Measurements from ENCODE around the gene DOCK2. TPM values are rescaled to one million over a fixed set of nuclear protein-coding genes. Genes with fewer than 3 reads are reported as not detected.
"Not testable (repeated sequence)": the region's sequence is repeated elsewhere in the genome, so short reads cannot be mapped to it uniquely, and the experiment has no call there.

Gene DOCK2
- total RNA-seq, 5 donors from 2014 or later (not counting 1 experiment from before 2014, with no cell fraction given), result 168 to 303 (median 197) TPM

DNA sequence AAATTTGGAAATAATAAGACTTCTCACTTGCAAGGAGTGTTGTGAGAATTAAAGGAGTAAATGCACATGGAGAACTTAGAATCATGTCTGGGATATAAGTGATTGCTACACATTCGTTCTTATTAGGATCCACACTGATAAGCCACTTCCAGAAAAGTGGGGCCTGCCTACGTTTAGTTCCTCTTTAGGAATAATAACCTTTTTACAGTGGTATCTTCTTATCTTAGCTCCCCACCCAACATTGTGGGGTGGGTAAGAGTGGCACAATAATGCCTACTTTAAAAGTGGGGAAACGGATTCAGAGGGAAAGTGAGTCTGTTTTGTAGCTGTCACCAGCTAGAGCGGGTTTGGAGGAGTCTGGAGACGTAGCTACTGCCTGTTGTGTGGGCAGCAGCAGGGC is 16.0 kb downstream of the DOCK2 start:
- ChIA-PET POLR2A (no interaction called here), CTCF (no interaction called here)
- no peaks in the 10 kb centered on the region for H3K27me3 Mint-ChIP-seq
- DNase-seq, result no peak
- H3K27ac Mint-ChIP-seq, result peak overlapping the region; percentile 94 to 95
- H3K4me3 Mint-ChIP-seq, result peak overlapping the region in 1 of 3 donors; percentile 9
- H3K4me1 Mint-ChIP-seq, result peaks cover 95 to 97% (median 96%) of the 10 kb centered on the region in 3 donors
- peaks cover 26% of the 10 kb centered on the region for H3K36me3 Mint-ChIP-seq
- H3K4me3 ChIP-seq (ENCODE audit: control insufficient read depth in 1 of 2, extremely low read depth in 1 of 2, low read length in 1 of 2), result no peak overlapping the region
- no peaks in the 10 kb centered on the region for H3K9me3 ChIP-seq
- H3K36me3 ChIP-seq (ENCODE audit: control insufficient read depth in 2 of 2, extremely low read depth in 1 of 2, insufficient read depth in 1 of 2, low read length in 1 of 2), result peaks cover 0 to 27% of the 10 kb centered on the region in 2 donors
- 100% methylated on average over 2 of the region's 5 CpGs for WGBS (ENCODE audit: insufficient coverage)
- no peak overlapping the region for H3K27ac ChIP-seq (ENCODE audit: low read length)
- H3K4me1 ChIP-seq (ENCODE audit: control insufficient read depth in 1 of 2, extremely low read depth in 1 of 2, insufficient read depth in 2 of 2, low read length in 2 of 2), result peaks cover 42 to 82% of the 10 kb centered on the region in 2 experiments
- ATAC-seq (replicated peaks in 1 of 4), result no peak
- no peaks in the 10 kb centered on the region for H3K9me3 Mint-ChIP-seq
- H3K27me3 ChIP-seq (replicated peaks in 1 of 2; ENCODE audit: control insufficient read depth in 2 of 2, extremely low read depth in 1 of 2, insufficient read depth in 2 of 2, low read length in 1 of 2), result no peaks in the 10 kb centered on the region

GRCh38 chr5:169655353-169655752 is 18.3 kb downstream of the DOCK2 start:
- H3K4me3 Mint-ChIP-seq, result no peak overlapping the region
- WGBS (ENCODE audit: insufficient coverage), result 67% methylated on average over 1 of the region's 2 CpGs

GRCh38 chr5:169656125-169656901 is 19.2 kb downstream of the DOCK2 start:
- ChIA-PET CTCF (interaction anchor here in 1 of 2 donors (0.6 kb wide), 1 partner anchor 63 kb away, joined by 4 read pairs; no protein-coding TSS in a partner anchor), POLR2A (no interaction called here)
- H3K4me1 ChIP-seq (ENCODE audit: control insufficient read depth in 1 of 2, extremely low read depth in 1 of 2, insufficient read depth in 2 of 2, low read length in 2 of 2), result peaks cover 14 to 54% of the 10 kb centered on the region in 2 experiments

More at GRCh38 chr5:169655353-169655752, 18.3 kb downstream of the DOCK2 start:
- CTCF ChIA-PET, result no interaction called here
- Mint-ChIP-seq H3K4me1 (peaks cover 72 to 88% (median 86%) of the 10 kb centered on the region in 3 donors), H3K9me3 (no peaks in the 10 kb centered on the region), H3K36me3 (peaks cover 35% of the 10 kb centered on the region), H3K27ac (peak overlapping the region; percentile 80 to 83), H3K27me3 (no peaks in the 10 kb centered on the region)
- peak overlapping the region; percentile 18 for H3K27ac ChIP-seq (ENCODE audit: low read length)
- H3K4me1 ChIP-seq (ENCODE audit: control insufficient read depth in 1 of 2, extremely low read depth in 1 of 2, insufficient read depth in 2 of 2, low read length in 2 of 2), result peaks cover 23 to 62% of the 10 kb centered on the region in 2 experiments
- ATAC-seq (replicated peaks in 1 of 4), result peak in 1 of 4 experiments; percentile 15
- no peak overlapping the region for H3K4me3 ChIP-seq (ENCODE audit: control insufficient read depth in 1 of 2, extremely low read depth in 1 of 2, low read length in 1 of 2)
- peaks cover 0 to 28% of the 10 kb centered on the region in 2 donors for H3K36me3 ChIP-seq (ENCODE audit: control insufficient read depth in 2 of 2, extremely low read depth in 1 of 2, insufficient read depth in 1 of 2, low read length in 1 of 2)
- H3K27me3 ChIP-seq (replicated peaks in 1 of 2; ENCODE audit: control insufficient read depth in 2 of 2, extremely low read depth in 1 of 2, insufficient read depth in 2 of 2, low read length in 1 of 2), result no peaks in the 10 kb centered on the region
- POLR2A ChIA-PET, result no interaction called here
- H3K9me3 ChIP-seq, result no peaks in the 10 kb centered on the region
- peak in 1 of 35 experiments; percentile 21 for DNase-seq

DNA sequence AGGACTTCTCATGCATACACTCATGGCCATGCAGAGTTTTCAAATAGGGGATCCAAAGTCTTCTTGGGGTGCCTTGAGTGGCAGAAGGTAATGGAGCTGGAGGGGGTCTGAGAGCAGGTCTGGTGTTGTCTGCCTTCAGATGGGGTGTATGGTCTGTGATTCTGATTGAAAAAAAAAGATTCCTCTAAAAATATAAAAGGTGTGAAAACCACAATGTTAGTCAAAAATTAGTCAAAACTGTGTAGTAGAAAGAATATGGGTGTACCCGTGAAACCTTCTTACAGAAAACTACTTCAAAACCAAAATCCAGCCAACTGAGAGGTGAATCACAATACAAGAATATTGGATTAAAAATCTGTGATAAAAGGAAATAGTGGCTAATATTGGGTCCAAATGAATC is 20.1 kb downstream of the DOCK2 start:
- Histone ChIP-seq H3K36me3 (ENCODE audit: control insufficient read depth in 2 of 2, extremely low read depth in 1 of 2, insufficient read depth in 1 of 2, low read length in 1 of 2) (peaks cover 0 to 28% of the 10 kb centered on the region in 2 donors), H3K27ac (ENCODE audit: low read length) (no peak overlapping the region), H3K4me1 (ENCODE audit: control insufficient read depth in 1 of 2, extremely low read depth in 1 of 2, insufficient read depth in 2 of 2, low read length in 2 of 2) (peaks cover 6 to 46% of the 10 kb centered on the region in 2 experiments), H3K27me3 (replicated peaks in 1 of 2; ENCODE audit: control insufficient read depth in 2 of 2, extremely low read depth in 1 of 2, insufficient read depth in 2 of 2, low read length in 1 of 2) (no peaks in the 10 kb centered on the region), H3K9me3 (peaks cover 2% of the 10 kb centered on the region), H3K4me3 (ENCODE audit: control insufficient read depth in 1 of 2, extremely low read depth in 1 of 2, low read length in 1 of 2) (no peak overlapping the region)
- H3K27ac Mint-ChIP-seq, result peak overlapping the region; percentile 58 to 80
- WGBS (ENCODE audit: insufficient coverage), result no CpG with 5 or more reads among the region's 1 CpG
- ChIA-PET POLR2A (no interaction called here), CTCF (no interaction called here)
- H3K27me3 Mint-ChIP-seq, result no peaks in the 10 kb centered on the region
- H3K9me3 Mint-ChIP-seq, result peaks cover 0 to 8% (median 4%) of the 10 kb centered on the region in 3 donors
- peaks cover 63 to 81% (median 79%) of the 10 kb centered on the region in 3 donors for H3K4me1 Mint-ChIP-seq
- no peak for DNase-seq
- peak in 2 of 4 experiments; percentile 28 to 38 for ATAC-seq (replicated peaks in 1 of 4)
- peaks cover 48% of the 10 kb centered on the region for H3K36me3 Mint-ChIP-seq
- H3K4me3 Mint-ChIP-seq, result no peak overlapping the region

More at GRCh38 chr5:169656125-169656901, 19.2 kb downstream of the DOCK2 start:
- Mint-ChIP-seq H3K27ac (peak overlapping the region; percentile 80 to 83), H3K4me1 (peaks cover 63 to 82% (median 80%) of the 10 kb centered on the region in 3 donors), H3K9me3 (peaks cover 0 to under 1% (median 0%) of the 10 kb centered on the region in 3 donors), H3K27me3 (no peaks in the 10 kb centered on the region), H3K4me3 (peak overlapping the region in 1 of 3 donors; percentile 39), H3K36me3 (peaks cover 40% of the 10 kb centered on the region)
- ATAC-seq (replicated peaks in 1 of 4) (peak in 1 of 4 experiments; percentile 14), DNase-seq (peak in 1 of 35 experiments; percentile 37)
- no peak overlapping the region for H3K4me3 ChIP-seq (ENCODE audit: control insufficient read depth in 1 of 2, extremely low read depth in 1 of 2, low read length in 1 of 2)
- no peaks in the 10 kb centered on the region for H3K27me3 ChIP-seq (replicated peaks in 1 of 2; ENCODE audit: control insufficient read depth in 2 of 2, extremely low read depth in 1 of 2, insufficient read depth in 2 of 2, low read length in 1 of 2)
- H3K27ac ChIP-seq (ENCODE audit: low read length), result peak overlapping the region; percentile 43
- WGBS (ENCODE audit: insufficient coverage), result 39% methylated on average over 12 of the region's 15 CpGs
- H3K9me3 ChIP-seq, result no peaks in the 10 kb centered on the region
- H3K36me3 ChIP-seq (ENCODE audit: control insufficient read depth in 2 of 2, extremely low read depth in 1 of 2, insufficient read depth in 1 of 2, low read length in 1 of 2), result peaks cover 0 to 28% of the 10 kb centered on the region in 2 donors

- CTCF ChIA-PET; H3K4me3 Mint-ChIP-seq; H3K27me3 Mint-ChIP-seq; H3K4me3 ChIP-seq (ENCODE audit: control insufficient read depth in 1 of 2, extremely low read depth in 1 of 2, low read length in 1 of 2); DNase-seq; H3K27ac Mint-ChIP-seq; H3K27ac ChIP-seq (ENCODE audit: low read length); ATAC-seq (replicated peaks in 1 of 4); H3K27me3 ChIP-seq (replicated peaks in 1 of 2; ENCODE audit: control insufficient read depth in 2 of 2, extremely low read depth in 1 of 2, insufficient read depth in 2 of 2, low read length in 1 of 2); H3K9me3 Mint-ChIP-seq; H3K9me3 ChIP-seq; H3K36me3 ChIP-seq (ENCODE audit: control insufficient read depth in 2 of 2, extremely low read depth in 1 of 2, insufficient read depth in 1 of 2, low read length in 1 of 2); POLR2A ChIA-PET: not testable (repeated sequence)
- Mint-ChIP-seq H3K36me3 (peaks cover 49% of the 10 kb centered on the region), H3K4me1 (peaks cover 58 to 74% (median 66%) of the 10 kb centered on the region in 3 donors)
- peaks cover 0 to 10% of the 10 kb centered on the region in 2 experiments for H3K4me1 ChIP-seq (ENCODE audit: control insufficient read depth in 1 of 2, extremely low read depth in 1 of 2, insufficient read depth in 2 of 2, low read length in 2 of 2)
- WGBS (ENCODE audit: insufficient coverage), result no CpG with 5 or more reads among the region's 3 CpGs
Measured at GRCh38 chr5:169662451-169662850, 25.4 kb downstream of the DOCK2 start.

DNA sequence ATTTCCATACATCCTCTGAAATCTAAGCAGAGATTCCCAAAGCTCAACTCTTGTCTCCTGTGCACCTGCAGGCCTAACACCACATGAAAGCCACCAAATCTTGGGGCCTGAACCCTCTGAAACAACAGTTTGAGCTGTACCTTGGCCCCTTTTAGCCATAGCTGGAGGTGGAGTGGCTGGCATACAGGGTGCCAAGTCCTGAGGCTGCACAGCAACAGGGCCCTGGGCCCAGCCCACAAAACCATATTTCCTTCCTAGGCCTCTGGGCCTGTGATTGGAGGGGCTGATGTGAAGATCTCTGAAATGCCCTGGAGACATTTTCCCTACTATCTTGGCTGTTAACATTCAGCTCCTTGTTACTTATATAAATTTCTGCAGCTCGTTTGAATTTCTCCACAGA is 26.5 kb downstream of the DOCK2 start:
- H3K9me3 ChIP-seq, result peaks cover 2% of the 10 kb centered on the region
- ChIA-PET CTCF (no interaction called here), POLR2A (interaction anchor here in 1 of 2 donors (0.7 kb wide), 1 partner anchor 755 kb away, joined by 4 read pairs; no protein-coding TSS in a partner anchor)
- Mint-ChIP-seq H3K9me3 (peaks cover 6 to 8% (median 7%) of the 10 kb centered on the region in 3 donors), H3K4me1 (peaks cover 55 to 77% (median 65%) of the 10 kb centered on the region in 3 donors), H3K4me3 (no peak overlapping the region), H3K27ac (peak overlapping the region; percentile 19 to 20), H3K27me3 (no peaks in the 10 kb centered on the region), H3K36me3 (peaks cover 48% of the 10 kb centered on the region)
- H3K27ac ChIP-seq (ENCODE audit: low read length), result no peak overlapping the region
- DNase-seq, result no peak
- peaks cover 0 to 8% of the 10 kb centered on the region in 2 experiments for H3K4me1 ChIP-seq (ENCODE audit: control insufficient read depth in 1 of 2, extremely low read depth in 1 of 2, insufficient read depth in 2 of 2, low read length in 2 of 2)
- H3K36me3 ChIP-seq (ENCODE audit: control insufficient read depth in 2 of 2, extremely low read depth in 1 of 2, insufficient read depth in 1 of 2, low read length in 1 of 2), result peaks cover 0 to 7% of the 10 kb centered on the region in 2 donors
- no peak for ATAC-seq (replicated peaks in 1 of 4)
- no peaks in the 10 kb centered on the region for H3K27me3 ChIP-seq (replicated peaks in 1 of 2; ENCODE audit: control insufficient read depth in 2 of 2, extremely low read depth in 1 of 2, insufficient read depth in 2 of 2, low read length in 1 of 2)
- H3K4me3 ChIP-seq (ENCODE audit: control insufficient read depth in 1 of 2, extremely low read depth in 1 of 2, low read length in 1 of 2), result no peak overlapping the region
- 83% methylated on average over 1 of the region's 1 CpG for WGBS (ENCODE audit: insufficient coverage)
